ENCODE results near the gene ZNF25. TPM values are rescaled to one million over a fixed set of nuclear protein-coding genes. Genes with fewer than 3 reads are reported as not detected.

The ZNF25 gene
- total RNA-seq: 2.7 and 3.5 TPM in 2 replicates

GRCh38 chr10:37976091-37976879 is at the start of gene ZNF25:
Gene ZNF25, minus strand, starts transcription at chr10:37976647. Its CDS starts 4,925 bp downstream, at chr10:37971722.

DNA sequence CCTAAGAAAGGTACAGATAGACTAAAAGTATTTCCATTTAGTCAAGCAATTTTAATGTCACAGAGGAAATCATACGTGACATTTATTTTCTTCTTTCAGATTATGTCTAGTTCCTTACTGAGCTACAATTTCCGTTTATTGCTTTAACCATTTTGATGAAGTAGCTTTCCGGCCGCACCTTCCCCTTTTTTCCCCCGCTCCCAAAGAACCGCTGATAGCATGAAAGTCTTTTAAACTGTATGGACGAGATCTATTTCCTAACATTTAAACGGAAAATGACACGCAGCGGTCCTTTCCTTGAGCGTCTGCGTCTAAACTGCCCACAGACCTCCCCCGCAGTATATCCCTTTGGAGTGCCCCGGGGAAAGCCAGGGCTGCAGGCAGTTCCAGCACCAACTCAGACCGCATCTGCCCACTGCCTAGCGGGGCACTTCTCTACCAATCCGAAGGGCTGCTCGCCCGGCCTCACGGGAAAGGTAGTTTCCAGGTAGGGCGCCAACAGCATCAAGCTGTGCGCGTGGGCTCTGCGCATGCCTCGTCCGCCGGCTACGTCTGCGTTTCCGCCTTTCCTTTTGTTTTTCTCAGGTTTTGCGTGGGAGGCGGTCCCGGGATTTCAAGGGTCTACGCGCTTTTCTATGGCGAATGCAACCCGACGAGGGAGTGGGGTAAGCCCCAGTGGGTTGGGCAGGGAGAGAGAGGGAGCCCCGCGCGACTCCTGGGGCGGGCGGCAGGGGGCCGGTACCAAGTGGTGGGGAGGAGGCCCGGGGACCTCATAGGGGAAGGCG is 33.9 kb upstream of the ZNF25 start, which contains the start of gene ZNF33A:
ZNF33A (plus strand) TSS at position 557 of the 785 bp plus-strand sequence. CDS start 1,667 bp downstream, outside the sequence.

Small RNAs within 50 kb of the gene (small RNA-seq; reads per million reads assigned to genes)
- gene RF00019: not detected

Other genes with a start within 250 kb of the ZNF25 start
- gene ZNF248, start 119.0 kb downstream of the ZNF25 start, total RNA-seq: 5.7 and 13.7 TPM in 2 replicates
- gene ZNF33A, start 34.0 kb upstream of the ZNF25 start, total RNA-seq: 23.9 and 24.6 TPM in 2 replicates
- gene ZNF37A, start 117.7 kb upstream of the ZNF25 start, total RNA-seq: 7.5 TPM in 2 replicates

Data from placental epithelial cell (primary cell).